ENCODE measurements around the gene PDZD7.
A peak's percentile ranks its signal among the peaks of the same experiment; 100 is the strongest.

DNA sequence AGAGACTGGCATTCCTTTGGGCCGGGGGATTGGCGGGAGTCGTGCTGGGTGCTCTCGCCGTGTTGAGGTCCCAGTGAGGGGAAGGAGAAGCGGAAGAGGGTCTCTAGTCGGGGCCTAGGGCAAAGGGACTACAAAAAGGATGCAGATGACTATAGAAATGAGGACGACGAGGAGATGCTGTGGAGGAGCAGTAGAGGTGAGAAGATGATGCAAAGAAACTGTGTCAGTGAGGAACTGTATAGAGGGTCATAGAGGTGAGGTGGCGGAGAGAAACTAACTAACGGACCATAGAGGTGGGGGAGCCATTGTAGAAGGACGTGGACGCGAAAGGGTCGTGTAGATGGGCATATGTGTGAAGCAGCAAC is 43.3 kb downstream of the PDZD7 start:
- TF ChIP-seq ZFX (IDR thresholded peaks at IDR 0.05) (0 out of 2 replicates have a peak, but pooled peaks have one; percentile 1), EZH2phosphoT487 (IDR thresholded peaks at IDR 0.05; ENCODE audit: borderline replicate concordance) (no peak), POLR2A (IDR thresholded peaks at IDR 0.05; ENCODE audit: borderline replicate concordance, extremely low read depth, insufficient read depth, insufficient read length) (no peak), CEBPB (IDR thresholded peaks at IDR 0.05; ENCODE audit: low read depth) (no peak)
- TF ChIP-seq, protein P1, sequence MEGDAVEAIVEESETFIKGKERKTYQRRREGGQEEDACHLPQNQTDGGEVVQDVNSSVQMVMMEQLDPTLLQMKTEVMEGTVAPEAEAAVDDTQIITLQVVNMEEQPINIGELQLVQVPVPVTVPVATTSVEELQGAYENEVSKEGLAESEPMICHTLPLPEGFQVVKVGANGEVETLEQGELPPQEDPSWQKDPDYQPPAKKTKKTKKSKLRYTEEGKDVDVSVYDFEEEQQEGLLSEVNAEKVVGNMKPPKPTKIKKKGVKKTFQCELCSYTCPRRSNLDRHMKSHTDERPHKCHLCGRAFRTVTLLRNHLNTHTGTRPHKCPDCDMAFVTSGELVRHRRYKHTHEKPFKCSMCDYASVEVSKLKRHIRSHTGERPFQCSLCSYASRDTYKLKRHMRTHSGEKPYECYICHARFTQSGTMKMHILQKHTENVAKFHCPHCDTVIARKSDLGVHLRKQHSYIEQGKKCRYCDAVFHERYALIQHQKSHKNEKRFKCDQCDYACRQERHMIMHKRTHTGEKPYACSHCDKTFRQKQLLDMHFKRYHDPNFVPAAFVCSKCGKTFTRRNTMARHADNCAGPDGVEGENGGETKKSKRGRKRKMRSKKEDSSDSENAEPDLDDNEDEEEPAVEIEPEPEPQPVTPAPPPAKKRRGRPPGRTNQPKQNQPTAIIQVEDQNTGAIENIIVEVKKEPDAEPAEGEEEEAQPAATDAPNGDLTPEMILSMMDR (IDR thresholded peaks at IDR 0.05 in 2 of 3, conservative IDR thresholded peaks at IDR 0.05 in 1 of 3; ENCODE audit: borderline replicate concordance in 1 of 3, insufficient read depth in 1 of 3, low read depth in 2 of 3, low read length in 2 of 3), result no peak
- TF ChIP-seq, protein P2, sequence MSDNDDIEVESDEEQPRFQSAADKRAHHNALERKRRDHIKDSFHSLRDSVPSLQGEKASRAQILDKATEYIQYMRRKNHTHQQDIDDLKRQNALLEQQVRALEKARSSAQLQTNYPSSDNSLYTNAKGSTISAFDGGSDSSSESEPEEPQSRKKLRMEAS (IDR thresholded peaks at IDR 0.05), result no peak
- TF ChIP-seq, protein P3, sequence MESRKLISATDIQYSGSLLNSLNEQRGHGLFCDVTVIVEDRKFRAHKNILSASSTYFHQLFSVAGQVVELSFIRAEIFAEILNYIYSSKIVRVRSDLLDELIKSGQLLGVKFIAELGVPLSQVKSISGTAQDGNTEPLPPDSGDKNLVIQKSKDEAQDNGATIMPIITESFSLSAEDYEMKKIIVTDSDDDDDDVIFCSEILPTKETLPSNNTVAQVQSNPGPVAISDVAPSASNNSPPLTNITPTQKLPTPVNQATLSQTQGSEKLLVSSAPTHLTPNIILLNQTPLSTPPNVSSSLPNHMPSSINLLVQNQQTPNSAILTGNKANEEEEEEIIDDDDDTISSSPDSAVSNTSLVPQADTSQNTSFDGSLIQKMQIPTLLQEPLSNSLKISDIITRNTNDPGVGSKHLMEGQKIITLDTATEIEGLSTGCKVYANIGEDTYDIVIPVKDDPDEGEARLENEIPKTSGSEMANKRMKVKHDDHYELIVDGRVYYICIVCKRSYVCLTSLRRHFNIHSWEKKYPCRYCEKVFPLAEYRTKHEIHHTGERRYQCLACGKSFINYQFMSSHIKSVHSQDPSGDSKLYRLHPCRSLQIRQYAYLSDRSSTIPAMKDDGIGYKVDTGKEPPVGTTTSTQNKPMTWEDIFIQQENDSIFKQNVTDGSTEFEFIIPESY (IDR thresholded peaks at IDR 0.05; ENCODE audit: extremely low read depth, insufficient replicate concordance, low read length), result no peak
- TF ChIP-seq, protein P4, sequence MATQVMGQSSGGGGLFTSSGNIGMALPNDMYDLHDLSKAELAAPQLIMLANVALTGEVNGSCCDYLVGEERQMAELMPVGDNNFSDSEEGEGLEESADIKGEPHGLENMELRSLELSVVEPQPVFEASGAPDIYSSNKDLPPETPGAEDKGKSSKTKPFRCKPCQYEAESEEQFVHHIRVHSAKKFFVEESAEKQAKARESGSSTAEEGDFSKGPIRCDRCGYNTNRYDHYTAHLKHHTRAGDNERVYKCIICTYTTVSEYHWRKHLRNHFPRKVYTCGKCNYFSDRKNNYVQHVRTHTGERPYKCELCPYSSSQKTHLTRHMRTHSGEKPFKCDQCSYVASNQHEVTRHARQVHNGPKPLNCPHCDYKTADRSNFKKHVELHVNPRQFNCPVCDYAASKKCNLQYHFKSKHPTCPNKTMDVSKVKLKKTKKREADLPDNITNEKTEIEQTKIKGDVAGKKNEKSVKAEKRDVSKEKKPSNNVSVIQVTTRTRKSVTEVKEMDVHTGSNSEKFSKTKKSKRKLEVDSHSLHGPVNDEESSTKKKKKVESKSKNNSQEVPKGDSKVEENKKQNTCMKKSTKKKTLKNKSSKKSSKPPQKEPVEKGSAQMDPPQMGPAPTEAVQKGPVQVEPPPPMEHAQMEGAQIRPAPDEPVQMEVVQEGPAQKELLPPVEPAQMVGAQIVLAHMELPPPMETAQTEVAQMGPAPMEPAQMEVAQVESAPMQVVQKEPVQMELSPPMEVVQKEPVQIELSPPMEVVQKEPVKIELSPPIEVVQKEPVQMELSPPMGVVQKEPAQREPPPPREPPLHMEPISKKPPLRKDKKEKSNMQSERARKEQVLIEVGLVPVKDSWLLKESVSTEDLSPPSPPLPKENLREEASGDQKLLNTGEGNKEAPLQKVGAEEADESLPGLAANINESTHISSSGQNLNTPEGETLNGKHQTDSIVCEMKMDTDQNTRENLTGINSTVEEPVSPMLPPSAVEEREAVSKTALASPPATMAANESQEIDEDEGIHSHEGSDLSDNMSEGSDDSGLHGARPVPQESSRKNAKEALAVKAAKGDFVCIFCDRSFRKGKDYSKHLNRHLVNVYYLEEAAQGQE (IDR thresholded peaks at IDR 0.05; ENCODE audit: low read depth), result no peak
